ENCODE measurements around the gene NFATC1. TPM values are rescaled to one million over a fixed set of nuclear protein-coding genes. Genes with fewer than 3 reads are reported as not detected.

NFATC1 gene
- total RNA-seq = 10 to 100 TPM; 20.1 to 25.3 (median 20.8) TPM
- 14.7 TPM for polyA plus RNA-seq
- long read RNA-seq, donor 1, full-length matches to known transcripts = 13 of 53 reads
- long read RNA-seq, donor 1, partial matches to known transcripts = 36 of 53 reads
- long read RNA-seq, donor 1, other reads (novel, unspliced or antisense) = 4 of 53 reads
- long read RNA-seq, donor 2, full-length matches to known transcripts = 13 of 24 reads
- long read RNA-seq, donor 2, partial matches to known transcripts = 11 of 24 reads
- long read RNA-seq, donor 2, other reads (novel, unspliced or antisense) = 0 of 24 reads
- long read RNA-seq, donor 3, partial matches to known transcripts = 61 of 82 reads
- long read RNA-seq, donor 3, other reads (novel, unspliced or antisense) = 18 of 82 reads
- long read RNA-seq, donor 4, full-length matches to known transcripts = 7 of 25 reads
- long read RNA-seq, donor 4, partial matches to known transcripts = 17 of 25 reads
- long read RNA-seq, donor 4, other reads (novel, unspliced or antisense) = 1 of 25 reads

DNA sequence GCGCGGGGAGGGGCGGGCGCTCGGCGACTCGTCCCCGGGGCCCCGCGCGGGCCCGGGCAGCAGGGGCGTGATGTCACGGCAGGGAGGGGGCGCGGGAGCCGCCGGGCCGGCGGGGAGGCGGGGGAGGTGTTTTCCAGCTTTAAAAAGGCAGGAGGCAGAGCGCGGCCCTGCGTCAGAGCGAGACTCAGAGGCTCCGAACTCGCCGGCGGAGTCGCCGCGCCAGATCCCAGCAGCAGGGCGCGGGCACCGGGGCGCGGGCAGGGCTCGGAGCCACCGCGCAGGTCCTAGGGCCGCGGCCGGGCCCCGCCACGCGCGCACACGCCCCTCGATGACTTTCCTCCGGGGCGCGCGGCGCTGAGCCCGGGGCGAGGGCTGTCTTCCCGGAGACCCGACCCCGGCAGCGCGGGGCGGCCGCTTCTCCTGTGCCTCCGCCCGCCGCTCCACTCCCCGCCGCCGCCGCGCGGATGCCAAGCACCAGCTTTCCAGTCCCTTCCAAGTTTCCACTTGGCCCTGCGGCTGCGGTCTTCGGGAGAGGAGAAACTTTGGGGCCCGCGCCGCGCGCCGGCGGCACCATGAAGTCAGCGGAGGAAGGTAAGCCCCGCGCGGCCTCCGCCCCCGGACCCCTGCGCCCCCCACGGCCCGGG is at the start of gene NFATC1:
TSS of gene NFATC1 (plus strand) at position 170 of the 644 bp plus-strand sequence. CDS start at position 465, 295 bp downstream.
- Histone ChIP-seq H3K27ac (ENCODE audit: low read length) (peak within 1 kb of the TSS; percentile 89), H3K27me3 (ENCODE audit: control insufficient read depth, insufficient read depth) (no peaks in the 10 kb centered on the region), H3K9me3 (ENCODE audit: control insufficient read depth, low read length) (no peaks in the 10 kb centered on the region), H3K4me3 (ENCODE audit: low read length) (peak within 1 kb of the TSS; percentile 60), H3K4me1 (ENCODE audit: control insufficient read depth, insufficient read depth, low read length) (peaks cover 6% of the 10 kb centered on the region)
- DNase-seq = peak; percentile 92 to 95 (median 95)
- intact Hi-C loops (cut with DNase I) = loop anchor here in 2 of 4 donors (2.0 kb wide), 2 partner anchors 63 to 111 kb away; no protein-coding TSS in a partner anchor
- ATAC-seq = peak; percentile 50 to 58
- WGBS = under 1% methylated on average over 91 of the region's 91 CpGs

DNA sequence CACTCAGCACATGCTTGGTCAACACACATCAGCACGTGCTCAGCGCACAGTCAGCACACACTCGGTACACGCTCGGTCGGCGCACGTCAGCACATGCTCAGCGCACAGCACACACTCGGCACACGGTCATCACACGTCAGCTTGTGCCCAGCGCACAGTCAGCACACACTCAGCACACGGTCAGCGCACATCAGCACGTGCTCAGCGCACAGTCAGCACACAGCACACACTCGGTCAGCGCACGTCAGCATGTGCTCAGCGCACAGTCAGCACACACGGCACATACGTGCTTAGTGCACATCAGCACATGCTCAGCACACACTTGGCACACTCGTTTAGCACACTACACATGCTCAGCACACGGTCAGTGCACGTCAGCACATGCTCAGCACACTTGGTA is 49.7 kb upstream of the NFATC1 start:
- no peak for DNase-seq

DNA sequence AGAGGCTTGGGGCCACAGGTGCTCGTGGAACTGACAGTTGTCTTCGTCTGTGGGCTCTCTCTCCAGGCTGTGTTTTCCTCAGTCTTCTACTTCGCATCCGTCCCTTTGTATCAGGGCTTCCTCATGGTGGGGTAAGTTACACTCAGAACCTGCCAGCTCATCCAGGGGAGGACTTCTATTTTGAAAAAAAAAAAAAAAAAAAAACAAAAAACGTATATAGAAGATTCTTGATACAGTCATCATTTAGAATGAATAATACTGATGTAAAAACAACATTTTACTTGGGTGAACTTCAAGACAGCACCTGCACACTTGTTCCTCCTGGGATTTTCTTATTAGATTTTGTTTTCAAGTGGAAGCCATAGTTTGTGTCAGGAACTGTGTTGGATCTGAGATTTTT is 47.7 kb upstream of the NFATC1 start:
- intact Hi-C loops (cut with DNase I) = no loop called here
- DNase-seq (no peak), ATAC-seq (no peak)
- H3K27ac ChIP-seq (ENCODE audit: low read length) = no peak overlapping the region
- no peaks in the 10 kb centered on the region for H3K27me3 ChIP-seq (ENCODE audit: control insufficient read depth, insufficient read depth)
- H3K4me1 ChIP-seq (ENCODE audit: control insufficient read depth, insufficient read depth, low read length) = no peaks in the 10 kb centered on the region
- WGBS = 86% methylated on average over 5 of the region's 5 CpGs
- H3K4me3 ChIP-seq (ENCODE audit: low read length) = no peak overlapping the region
- H3K9me3 ChIP-seq (ENCODE audit: control insufficient read depth, low read length) = no peaks in the 10 kb centered on the region

More for the DNA sequence above, 49.7 kb upstream of the NFATC1 start:
- intact Hi-C loops (cut with DNase I) = no loop called here
- Histone ChIP-seq H3K27ac (ENCODE audit: low read length) (no peak overlapping the region), H3K9me3 (ENCODE audit: control insufficient read depth, low read length) (no peaks in the 10 kb centered on the region), H3K4me3 (ENCODE audit: low read length) (no peak overlapping the region), H3K27me3 (ENCODE audit: control insufficient read depth, insufficient read depth) (no peaks in the 10 kb centered on the region), H3K4me1 (ENCODE audit: control insufficient read depth, insufficient read depth, low read length) (no peaks in the 10 kb centered on the region)
- WGBS = 96% methylated on average over 26 of the region's 26 CpGs
- peak; percentile 20 to 23 for ATAC-seq

DNA sequence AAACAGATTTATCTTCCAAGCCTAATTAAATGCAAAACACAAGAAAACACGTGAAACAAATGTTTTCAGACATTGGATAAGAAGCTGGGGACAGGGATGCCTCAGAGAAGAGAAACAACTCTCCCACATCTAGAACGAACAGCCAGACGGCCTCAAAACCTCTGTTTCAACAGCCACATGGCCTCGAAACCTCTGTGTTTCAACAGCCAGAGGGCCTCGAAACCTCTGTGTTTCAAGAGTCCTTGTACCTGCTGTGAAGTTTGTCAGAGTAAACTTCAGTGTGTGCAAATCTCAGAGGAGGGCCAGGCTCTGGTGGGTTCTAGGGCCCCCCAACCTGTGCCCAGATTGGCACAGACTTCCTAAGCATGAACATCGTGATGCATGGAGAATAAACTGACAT is 43.3 kb upstream of the NFATC1 start:
- WGBS = 66% methylated on average over 6 of the region's 6 CpGs

DNA sequence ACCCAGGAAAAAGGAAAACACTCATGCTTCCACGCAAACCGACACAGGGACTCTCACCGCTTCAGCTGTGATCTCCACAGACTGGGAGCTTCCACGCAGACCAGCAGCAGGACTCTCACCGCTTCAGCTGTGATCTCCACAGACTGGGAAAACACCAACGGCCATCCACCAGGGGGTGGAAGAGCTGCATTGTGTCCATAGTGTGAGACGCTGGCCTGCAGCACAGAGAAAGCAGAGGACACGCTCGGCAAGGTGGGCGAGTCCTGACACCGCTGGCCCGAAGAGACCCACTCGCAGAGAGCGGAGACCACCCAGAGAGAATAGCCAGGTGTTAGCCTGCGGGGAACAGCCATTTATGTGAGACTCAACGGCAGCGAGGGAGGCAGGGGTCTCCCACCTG is 42.5 kb upstream of the NFATC1 start:
- H3K27ac ChIP-seq (ENCODE audit: low read length) = no peak overlapping the region
- intact Hi-C loops (cut with DNase I) = no loop called here
- no peak overlapping the region for H3K4me3 ChIP-seq (ENCODE audit: low read length)
- H3K4me1 ChIP-seq (ENCODE audit: control insufficient read depth, insufficient read depth, low read length) = no peaks in the 10 kb centered on the region
- peak in 1 of 3 donors; percentile 56 for DNase-seq
- peak in 1 of 2 donors; percentile 47 for ATAC-seq
- no peaks in the 10 kb centered on the region for H3K27me3 ChIP-seq (ENCODE audit: control insufficient read depth, insufficient read depth)
- 85% methylated on average over 17 of the region's 17 CpGs for WGBS
- H3K9me3 ChIP-seq (ENCODE audit: control insufficient read depth, low read length) = no peaks in the 10 kb centered on the region

More for the DNA sequence above, 43.3 kb upstream of the NFATC1 start:
- no peak overlapping the region for H3K4me3 ChIP-seq (ENCODE audit: low read length)
- H3K4me1 ChIP-seq (ENCODE audit: control insufficient read depth, insufficient read depth, low read length) = no peaks in the 10 kb centered on the region
- intact Hi-C loops (cut with DNase I) = no loop called here
- H3K27me3 ChIP-seq (ENCODE audit: control insufficient read depth, insufficient read depth) = no peaks in the 10 kb centered on the region
- no peak for DNase-seq
- ATAC-seq = no peak
- H3K9me3 ChIP-seq (ENCODE audit: control insufficient read depth, low read length) = no peaks in the 10 kb centered on the region
- H3K27ac ChIP-seq (ENCODE audit: low read length) = no peak overlapping the region

DNA sequence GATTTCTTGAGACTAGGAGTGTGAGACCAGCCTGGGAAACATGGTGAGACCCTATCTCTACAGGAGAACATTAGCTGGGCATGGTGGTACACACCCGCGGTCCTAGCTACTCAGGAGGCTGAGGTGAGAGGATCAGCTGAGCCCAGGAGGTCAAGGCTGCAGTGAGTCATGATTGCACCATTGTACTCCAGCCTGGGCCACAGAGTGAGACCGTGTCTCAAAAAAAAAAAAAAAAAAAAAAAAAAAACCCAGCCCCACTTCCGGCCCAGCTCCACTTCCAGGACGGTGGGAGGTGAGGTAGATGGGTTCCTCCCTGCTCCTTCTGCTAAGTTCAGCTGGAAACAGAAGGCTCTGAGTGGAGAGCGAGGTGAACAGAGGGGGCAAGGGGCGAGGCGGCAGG is 41.4 kb upstream of the NFATC1 start:
- H3K4me1 ChIP-seq (ENCODE audit: control insufficient read depth, insufficient read depth, low read length) = no peaks in the 10 kb centered on the region
- 87% methylated on average over 8 of the region's 8 CpGs for WGBS
- H3K27ac ChIP-seq (ENCODE audit: low read length) = no peak overlapping the region
- H3K9me3 ChIP-seq (ENCODE audit: control insufficient read depth, low read length) = no peaks in the 10 kb centered on the region
- DNase-seq (no peak), ATAC-seq (no peak)
- no peak overlapping the region for H3K4me3 ChIP-seq (ENCODE audit: low read length)
- H3K27me3 ChIP-seq (ENCODE audit: control insufficient read depth, insufficient read depth) = no peaks in the 10 kb centered on the region
- intact Hi-C loops (cut with DNase I) = no loop called here

DNA sequence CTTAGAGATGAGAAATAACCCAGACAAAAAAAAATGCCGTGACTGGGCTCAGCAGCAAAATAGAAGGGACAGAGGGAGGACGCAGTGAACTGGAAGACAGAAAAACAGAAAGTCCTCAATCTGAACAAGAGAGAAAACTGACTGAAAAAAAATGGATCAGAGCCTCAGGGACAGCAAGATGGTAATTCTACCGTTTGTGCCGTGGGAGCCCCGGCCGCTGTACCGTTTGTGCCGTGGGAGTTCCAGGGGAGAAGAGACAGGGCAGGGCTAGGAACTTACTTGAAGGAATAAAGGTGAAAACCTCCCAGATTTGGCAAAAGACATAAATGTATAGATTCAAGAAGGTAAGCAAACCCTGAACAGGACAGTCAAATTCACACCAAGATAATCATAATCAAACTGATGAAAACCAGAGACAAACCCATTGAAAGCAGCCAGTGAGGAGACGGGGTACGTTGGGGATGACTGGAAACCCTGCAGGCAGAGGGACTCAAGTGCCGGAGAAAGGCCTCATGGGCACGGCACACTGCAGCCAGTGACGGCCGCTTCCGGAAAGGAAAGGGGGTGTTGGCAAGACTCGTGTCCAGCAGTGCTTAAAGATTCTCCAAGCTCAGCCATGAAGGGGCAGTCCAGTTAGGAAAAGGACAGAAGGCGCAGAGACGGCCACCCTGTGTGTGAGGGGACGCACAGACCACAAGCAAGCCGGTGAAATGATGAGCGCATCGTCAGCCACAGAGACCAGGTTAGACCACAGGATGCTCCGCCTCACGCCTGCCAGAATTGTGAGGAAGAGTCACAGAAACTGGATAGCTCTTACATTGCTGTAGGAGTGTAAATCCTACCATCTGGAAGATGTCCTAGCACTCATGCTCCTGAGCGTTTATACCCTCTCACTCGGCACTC is 40.0 kb upstream of the NFATC1 start:
- ATAC-seq = no peak
- WGBS = 86% methylated on average over 26 of the region's 26 CpGs
- Histone ChIP-seq H3K4me1 (ENCODE audit: control insufficient read depth, insufficient read depth, low read length) (no peaks in the 10 kb centered on the region), H3K9me3 (ENCODE audit: control insufficient read depth, low read length) (no peaks in the 10 kb centered on the region), H3K4me3 (ENCODE audit: low read length) (no peak overlapping the region), H3K27me3 (ENCODE audit: control insufficient read depth, insufficient read depth) (no peaks in the 10 kb centered on the region), H3K27ac (ENCODE audit: low read length) (no peak overlapping the region)
- intact Hi-C loops (cut with DNase I) = no loop called here
- no peak for DNase-seq

DNA sequence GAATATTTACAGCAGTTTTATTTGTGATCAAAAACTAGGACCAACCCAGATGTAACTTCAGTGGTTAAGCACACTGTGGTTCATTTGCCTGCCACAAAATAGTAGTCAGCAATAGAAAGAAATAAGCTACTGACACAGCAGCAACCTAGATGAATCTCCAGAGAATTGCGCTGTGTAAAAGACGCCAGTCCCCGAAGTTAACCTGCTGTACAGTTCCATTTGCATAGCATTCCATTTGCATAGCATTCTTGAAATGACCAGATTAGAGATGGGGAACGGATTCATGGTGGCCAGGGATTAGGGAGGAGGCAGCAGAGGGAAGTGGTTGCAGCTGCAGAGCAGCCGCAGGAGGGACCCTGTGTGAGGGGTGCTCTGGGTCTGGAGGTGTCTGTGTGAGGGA is 39.3 kb upstream of the NFATC1 start:
- DNase-seq (no peak), ATAC-seq (no peak)
- H3K9me3 ChIP-seq (ENCODE audit: control insufficient read depth, low read length) = no peaks in the 10 kb centered on the region
- WGBS = 79% methylated on average over 5 of the region's 5 CpGs
- no peak overlapping the region for H3K27ac ChIP-seq (ENCODE audit: low read length)
- intact Hi-C loops (cut with DNase I) = no loop called here
- H3K4me3 ChIP-seq (ENCODE audit: low read length) = no peak overlapping the region
- H3K4me1 ChIP-seq (ENCODE audit: control insufficient read depth, insufficient read depth, low read length) = no peaks in the 10 kb centered on the region
- H3K27me3 ChIP-seq (ENCODE audit: control insufficient read depth, insufficient read depth) = no peaks in the 10 kb centered on the region

DNA sequence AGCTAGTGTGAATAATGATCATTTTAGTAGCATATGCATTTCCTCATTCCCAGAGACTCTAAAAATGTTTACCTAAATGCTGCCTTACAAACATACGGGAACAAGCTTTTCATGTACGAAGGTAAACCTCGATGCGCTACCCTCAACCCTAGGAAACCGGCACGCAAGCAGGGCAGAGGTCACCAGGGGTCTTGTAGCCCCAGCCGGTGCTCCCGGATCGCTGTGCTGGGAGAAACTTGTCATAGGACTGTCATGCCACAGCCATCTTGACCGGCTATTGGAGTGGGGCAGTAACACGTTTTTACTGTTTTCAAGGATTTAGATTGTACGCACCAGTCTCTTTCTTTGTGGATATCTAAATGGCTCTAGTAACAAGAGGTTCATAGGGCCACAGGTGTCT is 34.8 kb upstream of the NFATC1 start:
- no peak for DNase-seq
- H3K27me3 ChIP-seq (ENCODE audit: control insufficient read depth, insufficient read depth) = no peaks in the 10 kb centered on the region
- H3K4me1 ChIP-seq (ENCODE audit: control insufficient read depth, insufficient read depth, low read length) = no peaks in the 10 kb centered on the region
- 96% methylated on average over 12 of the region's 12 CpGs for WGBS
- ATAC-seq = no peak
- no peak overlapping the region for H3K4me3 ChIP-seq (ENCODE audit: low read length)
- no peak overlapping the region for H3K27ac ChIP-seq (ENCODE audit: low read length)
- H3K9me3 ChIP-seq (ENCODE audit: control insufficient read depth, low read length) = no peaks in the 10 kb centered on the region
- intact Hi-C loops (cut with DNase I) = no loop called here

DNA sequence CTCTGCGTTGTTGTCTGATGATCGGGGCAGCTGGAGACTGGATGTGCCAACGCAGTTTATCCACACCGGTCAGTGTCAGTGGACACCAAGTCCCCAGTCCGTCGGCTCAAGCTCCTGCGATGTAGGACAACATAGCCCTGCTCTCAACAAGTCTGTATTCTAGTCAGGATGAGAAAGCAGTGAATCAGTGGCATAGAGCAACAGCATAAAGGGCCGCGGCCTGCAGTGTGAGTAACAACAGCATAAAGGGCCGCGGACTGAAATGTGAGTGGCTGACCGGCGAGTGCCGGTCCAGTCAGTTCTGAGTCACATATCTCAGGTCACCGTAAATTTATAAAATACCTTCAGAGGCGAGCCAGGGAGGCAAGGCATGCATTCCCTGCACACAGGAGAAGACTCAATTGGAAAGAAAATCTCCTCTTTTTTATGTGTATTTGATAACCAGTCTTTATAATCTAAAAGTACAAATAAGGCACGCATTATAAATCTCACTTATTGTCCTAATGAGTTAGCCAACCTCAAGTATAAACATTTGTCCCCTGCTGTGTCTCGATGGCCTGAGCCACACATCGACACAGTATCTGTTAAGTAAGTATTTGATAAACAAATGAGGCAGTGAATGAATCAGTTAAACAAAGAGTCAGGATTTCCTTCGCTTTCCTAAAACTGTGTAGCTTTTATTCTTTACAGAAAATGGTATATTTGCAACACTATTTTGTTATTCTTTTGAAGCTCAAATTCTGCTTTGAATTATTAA is 33.8 kb upstream of the NFATC1 start:
- DNase-seq = no peak
- Histone ChIP-seq H3K27me3 (ENCODE audit: control insufficient read depth, insufficient read depth) (no peaks in the 10 kb centered on the region), H3K27ac (ENCODE audit: low read length) (no peak overlapping the region), H3K4me3 (ENCODE audit: low read length) (no peak overlapping the region), H3K9me3 (ENCODE audit: control insufficient read depth, low read length) (no peaks in the 10 kb centered on the region), H3K4me1 (ENCODE audit: control insufficient read depth, insufficient read depth, low read length) (no peaks in the 10 kb centered on the region)
- no peak for ATAC-seq
- 90% methylated on average over 20 of the region's 20 CpGs for WGBS
- intact Hi-C loops (cut with DNase I) = no loop called here
